HEK293T (cell line): ENCODE measurements around the gene KCNK10.

Experiments used
- FOXK2 ChIP-seq: fragments of 450-650 bp; IDR thresholded peaks from 2 replicates; pipeline ENCODE4 v1.6.1; 2016; ENCODE audit warnings: mild to moderate bottlenecking
- FOXM1 ChIP-seq: fragments of 450-650 bp; IDR thresholded peaks from 2 replicates; pipeline ENCODE4 v1.6.1; 2017; ENCODE audit warnings: mild to moderate bottlenecking, borderline replicate concordance
- HDGF ChIP-seq: fragments of 450-650 bp; IDR thresholded peaks from 2 replicates; pipeline ENCODE4 v1.6.1; 2017; ENCODE audit warnings: antibody characterized with exemption, borderline replicate concordance
- SUZ12 ChIP-seq: fragments of 450-650 bp; IDR thresholded peaks from 2 replicates; pipeline ENCODE4 v1.6.1; 2016; ENCODE audit warnings: mild to moderate bottlenecking
- TARDBP ChIP-seq: fragments of 450-650 bp; IDR thresholded peaks from 2 replicates; pipeline ENCODE4 v1.6.1; 2016

GRCh38 chr14:88229428-88229827 is 93.6 kb downstream of the KCNK10 start:
- TF ChIP-seq TARDBP (no peak), FOXM1 (no peak), FOXK2 (no peak), HDGF (no peak), SUZ12 (no peak)
